Measurements from ENCODE around the gene APOA1. TPM values are rescaled to one million over a fixed set of nuclear protein-coding genes. Genes with fewer than 3 reads are reported as not detected.

Gene APOA1
- total and polyA plus RNA-seq, 2 donors (not counting 3 experiments of a cell fraction or from before 2014, with no cell fraction given): not detected

DNA sequence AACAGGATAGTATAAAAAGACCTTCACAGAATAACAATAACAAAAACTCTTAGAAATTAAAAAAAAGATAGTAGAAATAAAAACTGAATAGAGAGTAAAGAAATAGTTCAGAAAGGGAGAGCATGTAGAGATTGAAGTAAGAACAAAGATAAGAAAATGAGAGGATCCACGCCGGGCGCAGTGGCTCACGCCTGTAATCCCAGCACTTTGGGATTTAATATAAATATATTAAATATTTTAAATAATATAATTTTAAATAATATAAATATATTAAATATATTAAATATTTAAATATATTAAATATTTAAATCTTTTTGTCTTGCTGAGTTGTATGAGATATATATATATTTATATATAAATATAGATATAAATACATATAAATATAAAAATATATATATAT is 25.3 kb downstream of the APOA1 start:
- no peak for FAIRE-seq
- Histone ChIP-seq H3K4me3 (replicated peaks in 1 of 3; ENCODE audit: insufficient read depth in 1 of 3, low read depth in 1 of 3, low read length in 3 of 3) (no peak overlapping the region), H2AFZ (ENCODE audit: low read depth, low read length) (no peak overlapping the region), H3K36me3 (ENCODE audit: control insufficient read depth in 2 of 2, extremely low read depth in 1 of 2, insufficient read depth in 2 of 2, low read length in 2 of 2) (no peaks in the 10 kb centered on the region), H3K27me3 (ENCODE audit: control insufficient read depth in 2 of 2, insufficient read depth in 2 of 2, low read length in 2 of 2) (peaks cover 6 to 8% of the 10 kb centered on the region in 2 experiments), H3K9me1 (replicated peaks; ENCODE audit: control insufficient read depth, extremely low read depth, insufficient read depth, low read length) (no peaks in the 10 kb centered on the region), H3K79me2 (ENCODE audit: control insufficient read depth, insufficient read depth, low read length) (no peaks in the 10 kb centered on the region), H3K27ac (ENCODE audit: insufficient read depth, low read depth, low read length) (no peak overlapping the region), H3K4me1 (ENCODE audit: control insufficient read depth, extremely low read depth, insufficient read depth, low read length) (no peaks in the 10 kb centered on the region), H3K9me3 (replicated peaks; ENCODE audit: control insufficient read depth, insufficient read depth, low read length) (no peaks in the 10 kb centered on the region), H3K9ac (replicated peaks; ENCODE audit: extremely low read depth, insufficient read depth, low read length) (no peak overlapping the region), H3K4me2 (ENCODE audit: insufficient read depth, low read length) (no peak overlapping the region), H4K20me1 (replicated peaks; ENCODE audit: control insufficient read depth, extremely low read depth, insufficient read depth, low read length) (no peaks in the 10 kb centered on the region)
- ChIA-PET CTCF (interaction anchor here (0.7 kb wide), 1 partner anchor 24 kb away, joined by 3 read pairs; no protein-coding TSS in a partner anchor), POLR2A (no interaction called here)
- no peak for DNase-seq (ENCODE audit: low read depth, low spot score)
- TF ChIP-seq JUN (IDR thresholded peaks at IDR 0.05; ENCODE audit: borderline replicate concordance, insufficient read depth, insufficient read length, low read depth) (no peak), GATA2 (IDR thresholded peaks at IDR 0.05; ENCODE audit: insufficient read depth, insufficient read length, low read depth, low read length) (no peak), POLR2A (IDR thresholded peaks at IDR 0.05; ENCODE audit: low read depth, low read length) (no peak), FOS (IDR thresholded peaks at IDR 0.05; ENCODE audit: borderline replicate concordance, insufficient read depth, low read length) (no peak), EZH2 (IDR thresholded peaks at IDR 0.05; ENCODE audit: borderline replicate concordance, low read depth, low read length, severe bottlenecking) (no peak), POLR2AphosphoS5 (IDR thresholded peaks at IDR 0.05; ENCODE audit: insufficient read depth, low read depth, low read length) (no peak), MYC (IDR thresholded peaks at IDR 0.05; ENCODE audit: low read depth, low read length) (no peak)
- TF ChIP-seq, protein P1, sequence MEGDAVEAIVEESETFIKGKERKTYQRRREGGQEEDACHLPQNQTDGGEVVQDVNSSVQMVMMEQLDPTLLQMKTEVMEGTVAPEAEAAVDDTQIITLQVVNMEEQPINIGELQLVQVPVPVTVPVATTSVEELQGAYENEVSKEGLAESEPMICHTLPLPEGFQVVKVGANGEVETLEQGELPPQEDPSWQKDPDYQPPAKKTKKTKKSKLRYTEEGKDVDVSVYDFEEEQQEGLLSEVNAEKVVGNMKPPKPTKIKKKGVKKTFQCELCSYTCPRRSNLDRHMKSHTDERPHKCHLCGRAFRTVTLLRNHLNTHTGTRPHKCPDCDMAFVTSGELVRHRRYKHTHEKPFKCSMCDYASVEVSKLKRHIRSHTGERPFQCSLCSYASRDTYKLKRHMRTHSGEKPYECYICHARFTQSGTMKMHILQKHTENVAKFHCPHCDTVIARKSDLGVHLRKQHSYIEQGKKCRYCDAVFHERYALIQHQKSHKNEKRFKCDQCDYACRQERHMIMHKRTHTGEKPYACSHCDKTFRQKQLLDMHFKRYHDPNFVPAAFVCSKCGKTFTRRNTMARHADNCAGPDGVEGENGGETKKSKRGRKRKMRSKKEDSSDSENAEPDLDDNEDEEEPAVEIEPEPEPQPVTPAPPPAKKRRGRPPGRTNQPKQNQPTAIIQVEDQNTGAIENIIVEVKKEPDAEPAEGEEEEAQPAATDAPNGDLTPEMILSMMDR (IDR thresholded peaks at IDR 0.05; ENCODE audit: extremely low read depth in 1 of 2, insufficient read depth in 1 of 2, low read depth in 1 of 2, low read length in 2 of 2): no peak
- TF ChIP-seq, protein P2, sequence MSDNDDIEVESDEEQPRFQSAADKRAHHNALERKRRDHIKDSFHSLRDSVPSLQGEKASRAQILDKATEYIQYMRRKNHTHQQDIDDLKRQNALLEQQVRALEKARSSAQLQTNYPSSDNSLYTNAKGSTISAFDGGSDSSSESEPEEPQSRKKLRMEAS (IDR thresholded peaks at IDR 0.05; ENCODE audit: insufficient read depth, insufficient read length): no peak
- BruUV-seq (replicated peaks): no TSS peak
- dilution Hi-C loops (cut with MboI; ENCODE audit: extremely low pct_ligation_motif_present, low sequenced_read_pairs) (no loop called here), intact Hi-C loops (cut with micrococcal nuclease) (no loop called here)

All from endothelial cell of umbilical vein (primary cell).